Esophagus muscularis mucosa (tissue), 3 donors: ENCODE measurements around the gene SPDYC.

Source experiments
- POLR2A ChIP-seq: fragments of 450-650 bp; IDR thresholded peaks from one replicate; pipeline ENCODE4 v1.6.1; 2017; ENCODE audit warnings: antibody characterized with exemption, moderate library complexity, mild to moderate bottlenecking, low read depth
- POLR2AphosphoS5 ChIP-seq, 2 donors: sonication (generic); formaldehyde crosslinking; IDR thresholded peaks; one replicate each; pipeline ENCODE4 v1.6.1; 2017; ENCODE audit warnings: antibody characterized with exemption in 2 of 2
- TF ChIP-seq, protein P1 (sequence below), 3 experiments: fragments of 200-600 bp in 2 of 3; fragments of 450-650 bp in 1 of 3; sonication (generic) in 2 of 3; IDR thresholded peaks; one replicate each; pipeline ENCODE4 v1.5.1; 2017 to 2019; ENCODE audit warnings: antibody characterized with exemption in 3 of 3, mild to moderate bottlenecking in 2 of 3, moderate library complexity in 1 of 3

DNA sequence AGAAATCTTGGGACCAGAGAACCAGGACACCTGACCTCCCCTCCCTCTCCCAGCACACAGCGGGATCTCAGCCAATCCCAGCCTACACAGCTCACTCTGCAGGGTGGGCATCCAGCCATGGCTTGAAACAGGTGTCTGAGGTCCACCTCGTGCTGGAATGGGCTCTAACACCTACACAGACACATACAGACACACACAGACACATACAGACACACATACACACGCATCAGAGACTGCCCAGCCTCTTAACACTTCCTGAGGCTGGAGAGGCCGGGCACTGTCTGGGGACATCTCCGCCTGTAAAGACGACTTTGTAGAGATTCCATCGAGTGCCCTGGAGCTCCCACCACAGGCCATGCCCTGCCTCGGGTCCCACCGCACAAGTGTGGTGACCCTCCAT, 48.4 kb downstream of the SPDYC start:
- TF ChIP-seq POLR2AphosphoS5 (IDR thresholded peaks at IDR 0.05) (no peak), POLR2A (no peak)
- TF ChIP-seq, protein P1, sequence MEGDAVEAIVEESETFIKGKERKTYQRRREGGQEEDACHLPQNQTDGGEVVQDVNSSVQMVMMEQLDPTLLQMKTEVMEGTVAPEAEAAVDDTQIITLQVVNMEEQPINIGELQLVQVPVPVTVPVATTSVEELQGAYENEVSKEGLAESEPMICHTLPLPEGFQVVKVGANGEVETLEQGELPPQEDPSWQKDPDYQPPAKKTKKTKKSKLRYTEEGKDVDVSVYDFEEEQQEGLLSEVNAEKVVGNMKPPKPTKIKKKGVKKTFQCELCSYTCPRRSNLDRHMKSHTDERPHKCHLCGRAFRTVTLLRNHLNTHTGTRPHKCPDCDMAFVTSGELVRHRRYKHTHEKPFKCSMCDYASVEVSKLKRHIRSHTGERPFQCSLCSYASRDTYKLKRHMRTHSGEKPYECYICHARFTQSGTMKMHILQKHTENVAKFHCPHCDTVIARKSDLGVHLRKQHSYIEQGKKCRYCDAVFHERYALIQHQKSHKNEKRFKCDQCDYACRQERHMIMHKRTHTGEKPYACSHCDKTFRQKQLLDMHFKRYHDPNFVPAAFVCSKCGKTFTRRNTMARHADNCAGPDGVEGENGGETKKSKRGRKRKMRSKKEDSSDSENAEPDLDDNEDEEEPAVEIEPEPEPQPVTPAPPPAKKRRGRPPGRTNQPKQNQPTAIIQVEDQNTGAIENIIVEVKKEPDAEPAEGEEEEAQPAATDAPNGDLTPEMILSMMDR (IDR thresholded peaks at IDR 0.05) = no peak
